AG10803 (cell line): ENCODE data around the gene GFI1.
A peak's percentile ranks its signal among the peaks of the same experiment; 100 is the strongest.
"Not testable (repeated sequence)": the region's sequence is repeated elsewhere in the genome, so short reads cannot be mapped to it uniquely, and the experiment has no call there.

Source experiments
- DNase-seq: peaks from one replicate; pipeline ENCODE4 v3.0.0; 2010; ENCODE audit warnings: low read depth
- H3K4me3 ChIP-seq: 2 replicates; pipeline ENCODE4 v1.5.1; 2011; ENCODE audit warnings: mild to moderate bottlenecking, low read length, control low read depth
- CTCF ChIP-seq: conservative IDR thresholded peaks from 2 replicates; pipeline ENCODE4 v1.5.1; 2011; ENCODE audit warnings: mild to moderate bottlenecking, low read length, control low read depth, inconsistent platforms

GFI1 gene

GRCh38 chr1:92439291-92439690 is 47.4 kb downstream of the GFI1 start:
- DNase-seq = no peak
- TF ChIP-seq CTCF = no peak
- no peak overlapping the region for H3K4me3 ChIP-seq

- DNase-seq = not testable (repeated sequence)
These were observed 52.2 kb downstream of the GFI1 start for GRCh38 chr1:92434572-92434971.

GRCh38 chr1:92430030-92430429 is 56.7 kb downstream of the GFI1 start:
- no peak overlapping the region for H3K4me3 ChIP-seq
- TF ChIP-seq CTCF = no peak
- peak; percentile 18 for DNase-seq

More at GRCh38 chr1:92434572-92434971, 52.2 kb downstream of the GFI1 start:
- H3K4me3 ChIP-seq = not testable (repeated sequence)

GRCh38 chr1:92425617-92426016 is 61.1 kb downstream of the GFI1 start:
- H3K4me3 ChIP-seq = no peak overlapping the region
- DNase-seq = no peak

More at GRCh38 chr1:92425617-92426016, 61.1 kb downstream of the GFI1 start:
- no peak for TF ChIP-seq CTCF
